SH-SY5Y (cell line): ENCODE measurements around the gene CACNA2D4.

Experiments
- GATA2 ChIP-seq: IDR thresholded peaks from 2 replicates; pipeline ENCODE4 v1.6.1; 2011; ENCODE audit warnings: mild to moderate bottlenecking, low read depth, low read length
- GATA3 ChIP-seq: IDR thresholded peaks from 2 replicates; pipeline ENCODE4 v1.6.1; 2011; ENCODE audit warnings: low read depth, mild to moderate bottlenecking, low read length, moderate library complexity

DNA sequence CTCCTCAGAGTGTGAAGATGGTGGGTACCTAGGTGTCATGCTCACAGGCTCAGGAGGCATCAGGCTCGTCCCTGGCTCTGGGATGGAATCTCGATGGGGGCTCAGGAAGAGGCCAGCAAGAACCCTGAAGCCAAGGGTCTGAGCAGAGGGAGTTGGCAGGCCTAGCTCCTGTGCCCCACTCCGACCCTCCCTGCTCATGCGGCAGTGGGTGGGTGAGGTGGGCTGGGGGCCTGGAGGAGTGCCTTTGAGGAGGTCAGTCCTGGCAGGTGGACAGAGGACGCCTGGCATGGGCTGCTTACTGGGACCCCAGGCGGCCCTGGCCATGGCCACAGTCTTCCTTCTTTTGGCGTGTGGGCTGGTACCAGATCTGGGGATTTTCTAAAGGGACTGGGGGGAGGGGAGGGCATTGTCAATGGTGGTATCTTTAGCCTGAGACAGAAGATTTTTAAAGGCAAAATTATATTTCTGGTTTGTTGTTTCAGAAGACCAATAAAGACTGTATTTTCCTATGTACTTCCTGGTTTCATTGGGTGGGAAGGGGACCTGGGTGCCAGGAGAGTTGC is 82.1 kb downstream of the CACNA2D4 start:
- no peak for TF ChIP-seq GATA2
- no peak for TF ChIP-seq GATA3
